Coronary artery (tissue), 2 donors: ENCODE measurements around the gene MAEA.

ENCODE experiments used
- DNase-seq: peaks from one replicate; pipeline ENCODE4 v3.0.0-alpha.2; 2017; ENCODE audit warnings: low spot score
- H3K27ac ChIP-seq, 2 donors: fragments of 200-600 bp; sonication (generic); one replicate each; pipeline ENCODE4 v1.5.1; 2016 to 2019
- H3K4me3 ChIP-seq: fragments of 200-600 bp; sonication (generic); 2 replicates; pipeline ENCODE4 v1.5.1; 2016; ENCODE audit warnings: mild to moderate bottlenecking, moderate library complexity
- CTCF ChIP-seq: fragments of 200-600 bp; sonication (generic); IDR thresholded peaks from one replicate; pipeline ENCODE4 v1.5.1; 2019; ENCODE audit warnings: antibody characterized with exemption

Gene MAEA

GRCh38 chr4:1364217-1364616 is 74.5 kb downstream of the MAEA start:
- Histone ChIP-seq H3K4me3 (no peak overlapping the region), H3K27ac (no peak overlapping the region)
- no peak for TF ChIP-seq CTCF
- no peak for DNase-seq

DNA sequence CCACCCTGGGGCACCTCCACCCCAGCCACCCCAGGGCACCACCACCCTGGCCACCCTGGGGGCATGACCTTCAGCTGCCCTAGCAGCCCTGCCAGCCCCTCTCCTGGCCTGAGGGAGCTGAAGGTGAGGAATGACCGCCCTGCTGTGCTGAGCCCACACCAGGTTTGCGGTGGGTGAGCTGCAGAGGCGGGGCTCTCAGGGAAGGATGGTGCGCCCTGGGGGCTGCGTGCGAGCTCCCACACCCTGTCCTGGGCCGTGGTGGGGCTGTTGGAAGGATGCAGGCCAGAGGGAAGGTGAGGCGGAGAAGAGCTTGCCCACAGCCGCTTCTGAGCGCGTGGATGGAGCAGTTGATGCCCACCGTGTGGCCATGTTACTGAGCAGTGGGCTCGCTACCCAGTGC is 75.1 kb downstream of the MAEA start:
- DNase-seq: no peak
- Histone ChIP-seq H3K27ac (no peak overlapping the region), H3K4me3 (no peak overlapping the region)
- no peak for TF ChIP-seq CTCF

DNA sequence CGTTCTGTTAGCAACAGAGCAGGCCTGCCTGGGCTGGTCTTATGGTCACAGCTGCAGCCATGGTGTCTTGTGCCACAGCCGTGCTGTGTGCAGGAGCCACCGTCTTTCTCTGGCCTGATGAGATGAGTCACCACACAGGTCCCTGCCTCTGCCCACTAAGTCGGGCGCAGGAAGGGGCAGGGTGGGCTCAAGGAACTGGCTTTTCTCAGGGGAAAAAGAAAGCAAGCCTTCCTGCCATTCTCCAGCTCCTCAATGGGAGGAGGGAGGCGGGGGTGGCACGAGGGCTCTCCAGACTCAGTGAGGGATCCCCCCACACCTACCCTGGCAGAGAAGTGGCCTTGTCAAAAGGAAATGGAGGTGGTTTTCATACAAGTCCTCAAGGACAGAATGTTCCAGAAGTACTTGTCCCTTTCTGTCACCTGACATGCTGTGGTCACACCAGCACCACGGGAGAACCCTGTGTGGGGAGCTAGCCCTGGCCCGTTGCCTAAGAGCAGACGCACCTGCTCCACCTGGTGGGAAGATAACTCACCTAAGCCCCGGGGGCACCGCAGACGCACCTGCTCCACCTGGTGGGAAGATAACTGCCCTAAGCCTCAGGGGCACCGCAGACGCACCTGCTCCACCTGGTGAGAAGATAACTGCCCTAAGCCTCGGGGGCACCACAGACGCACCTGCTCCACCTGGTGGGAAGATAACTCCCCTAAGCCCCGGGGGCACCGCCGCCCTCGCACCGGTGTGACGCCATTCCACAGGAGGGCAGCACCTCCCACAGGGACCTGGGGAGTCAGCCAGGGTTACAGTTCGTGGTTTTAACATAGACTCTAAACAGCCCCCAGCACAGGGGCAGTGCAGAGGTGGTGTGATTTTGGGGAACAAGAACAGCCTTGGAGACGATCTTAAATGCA is 75.8 kb downstream of the MAEA start:
- TF ChIP-seq CTCF: no peak
- DNase-seq: no peak
- H3K4me3 ChIP-seq: no peak overlapping the region
- no peak overlapping the region for H3K27ac ChIP-seq

DNA sequence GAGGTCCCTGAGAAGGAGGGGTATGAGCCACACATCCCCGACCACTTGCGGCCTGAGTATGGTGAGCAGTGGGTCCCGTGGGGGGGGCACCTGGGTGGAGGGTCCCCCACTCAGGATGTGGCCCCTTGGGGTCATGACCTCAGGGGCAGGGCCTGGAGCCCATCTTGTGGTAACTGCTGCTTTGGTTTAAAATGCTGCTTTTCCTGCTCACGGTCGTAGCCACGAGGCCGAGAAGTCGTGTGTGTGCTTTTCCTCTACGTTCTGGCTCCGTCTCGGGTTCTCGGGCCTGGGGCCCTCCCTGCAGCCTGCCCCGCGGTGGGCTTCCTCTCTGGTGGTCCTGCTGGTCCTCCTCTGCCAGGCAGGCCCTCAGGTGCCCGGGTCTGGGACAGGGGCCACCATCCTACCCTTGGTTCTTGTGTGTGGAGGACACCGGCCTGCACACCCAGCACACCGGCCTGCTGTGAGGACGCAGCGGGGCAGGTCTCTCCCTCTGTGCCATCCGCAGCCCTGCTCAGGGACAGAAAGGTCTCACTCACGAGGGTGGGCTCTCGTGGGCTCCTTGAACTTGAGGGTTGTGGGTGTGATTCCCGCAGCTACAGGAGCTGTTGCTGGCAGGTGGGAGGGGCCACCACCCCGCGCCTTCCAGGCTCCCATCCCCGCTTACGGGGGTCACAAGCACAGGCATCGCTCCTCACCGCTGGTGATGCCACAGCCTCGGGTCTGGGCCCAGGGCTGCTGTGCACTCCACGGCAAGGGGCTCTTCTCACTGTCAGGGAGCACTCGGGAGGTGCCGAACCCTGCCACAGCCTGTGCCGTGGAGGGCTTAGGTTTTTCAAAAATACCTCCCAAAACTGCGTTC is 76.9 kb downstream of the MAEA start:
- Histone ChIP-seq H3K4me3 (no peak overlapping the region), H3K27ac (no peak overlapping the region)
- TF ChIP-seq CTCF: no peak
- DNase-seq: no peak

- DNase-seq: no peak
- Histone ChIP-seq H3K27ac (no peak overlapping the region), H3K4me3 (no peak overlapping the region)
- no peak for TF ChIP-seq CTCF
Observed at GRCh38 chr4:1367230-1367935, 77.7 kb downstream of the MAEA start.

DNA sequence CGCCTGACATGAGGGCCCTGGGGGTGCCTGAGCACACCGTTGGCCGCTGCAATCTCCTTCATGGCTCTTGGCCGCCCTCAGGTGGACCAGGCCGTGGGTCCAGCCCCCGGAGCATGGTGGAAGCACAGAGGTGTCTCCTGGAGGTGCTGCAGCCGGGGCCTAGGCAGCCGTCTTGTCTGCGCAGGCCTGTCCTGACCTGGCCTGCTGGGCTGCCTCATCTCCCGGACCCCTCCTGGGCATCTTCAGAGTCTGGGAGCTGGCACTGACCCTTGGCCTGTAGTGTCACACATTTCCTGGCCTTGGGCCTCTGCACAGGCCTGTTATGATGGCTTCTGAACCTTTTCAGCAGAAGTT is 78.2 kb downstream of the MAEA start:
- TF ChIP-seq CTCF: no peak
- no peak for DNase-seq
- no peak overlapping the region for H3K27ac ChIP-seq
- H3K4me3 ChIP-seq: no peak overlapping the region
